H1 (cell line): ENCODE measurements around the gene OMP. TPM values are rescaled to one million over a fixed set of nuclear protein-coding genes. Genes with fewer than 3 reads are reported as not detected.
A peak's percentile ranks its signal among the peaks of the same experiment; 100 is the strongest.

Experiments used
- CTCF ChIA-PET: fragments of 300-600 bp; sonication (Branson Sonifier 250); formaldehyde crosslinking; loops from one replicate; lab custom pipeline; 2021; ENCODE audit not compliant: partially characterized antibody; lab: Charles Lee
- POLR2A ChIA-PET: fragments of 300-600 bp; sonication (Branson Sonifier 250); formaldehyde crosslinking; loops from one replicate; lab custom pipeline; 2021; ENCODE audit warnings: inconsistent platforms; ENCODE audit not compliant: partially characterized antibody; lab: Charles Lee
- DNase-seq, 2 experiments: peaks; one replicate each; pipeline versions ENCODE4 v3.0.0 to v3.0.0-alpha.2; 2010 to 2022; ENCODE audit warnings: low spot score in 2 of 2, low read depth in 1 of 2, mixed read lengths in 1 of 2
- FAIRE-seq: peaks from 2 replicates; lab custom pipeline; 2011; peaks lifted over from hg19 to GRCh38; lab: Jason Lieb, UNC
- H2AFZ ChIP-seq: 2 replicates; pipeline ENCODE4 v1.8.1; 2012; ENCODE audit warnings: low read length, inconsistent platforms
- H2AK5ac ChIP-seq: 2 replicates; pipeline ENCODE4 v1.6.1; 2013; ENCODE audit warnings: low read depth, low read length
- H2BK120ac ChIP-seq: replicated peaks from 2 replicates; pipeline ENCODE3; 2013; ENCODE audit warnings: low read depth, low read length, inconsistent platforms
- H2BK12ac ChIP-seq: 2 replicates; pipeline ENCODE4 v1.6.1; 2013; ENCODE audit warnings: low read depth, low read length
- H2BK15ac ChIP-seq: 2 replicates; pipeline ENCODE4 v1.6.1; 2013; ENCODE audit warnings: low read length
- H2BK20ac ChIP-seq: 2 replicates; pipeline ENCODE4 v1.6.1; 2013; ENCODE audit warnings: low read length
- H2BK5ac ChIP-seq: 2 replicates; pipeline ENCODE4 v1.6.1; 2013; ENCODE audit warnings: low read depth, low read length
- H3K14ac ChIP-seq: 2 replicates; pipeline ENCODE4 v1.6.1; 2013; ENCODE audit warnings: inconsistent platforms; ENCODE audit not compliant: insufficient read length
- H3K18ac ChIP-seq: 2 replicates; pipeline ENCODE4 v1.6.1; 2013; ENCODE audit warnings: low read length; ENCODE audit errors: extremely low read depth
- H3K23ac ChIP-seq: 2 replicates; pipeline ENCODE4 v1.6.1; 2013; ENCODE audit warnings: inconsistent platforms; ENCODE audit not compliant: insufficient read length
- H3K23me2 ChIP-seq: 2 replicates; pipeline ENCODE4 v1.6.1; 2013; ENCODE audit warnings: low read depth, low read length
- H3K27ac ChIP-seq: 2 replicates; pipeline ENCODE4 v1.6.1; 2011; ENCODE audit warnings: low read depth, low read length, inconsistent platforms
- H3K27me3 ChIP-seq, 4 experiments: replicated peaks in 1 of 4; 1 replicate in 1 of 4; 2 replicates in 3 of 4; pipeline versions ENCODE4 v1.6.1 to v1.8.1; 2011 to 2013; ENCODE audit warnings: low read length in 3 of 4, mild to moderate bottlenecking in 3 of 4, inconsistent platforms in 2 of 4, mixed read lengths in 2 of 4, moderate library complexity in 1 of 4; ENCODE audit not compliant: control insufficient read depth in 3 of 4, insufficient read depth in 3 of 4; ENCODE audit errors: extremely low read depth in 1 of 4
- H3K36me3 ChIP-seq, 4 experiments: 2 replicates each; pipeline versions ENCODE4 v1.6.1 to v1.8.1; 2011 to 2013; ENCODE audit warnings: mild to moderate bottlenecking in 4 of 4, low read length in 3 of 4, moderate library complexity in 2 of 4, control low read depth in 1 of 4, inconsistent platforms in 1 of 4; ENCODE audit not compliant: insufficient read depth in 4 of 4, control insufficient read depth in 2 of 4
- H3K4ac ChIP-seq: replicated peaks from 2 replicates; pipeline ENCODE3; 2013; ENCODE audit warnings: low read length, low read depth, mixed read lengths, inconsistent platforms; ENCODE audit not compliant: insufficient read length
- H3K4me1 ChIP-seq, 4 experiments: replicated peaks in 1 of 4; 1 replicate in 1 of 4; 2 replicates in 3 of 4; pipeline versions ENCODE4 v1.6.1 to v1.8.1; 2011 to 2013; ENCODE audit warnings: low read length in 3 of 4, inconsistent platforms in 2 of 4, mixed read lengths in 1 of 4; ENCODE audit not compliant: insufficient read depth in 4 of 4, control insufficient read depth in 3 of 4
- H3K4me2 ChIP-seq, 2 experiments: 2 replicates each; pipeline versions ENCODE4 v1.6.1 to v1.8.1; 2011 to 2013; ENCODE audit warnings: low read depth in 2 of 2, low read length in 2 of 2, control low read depth in 1 of 2, inconsistent platforms in 1 of 2, mild to moderate bottlenecking in 1 of 2; ENCODE audit not compliant: insufficient read depth in 1 of 2
- H3K4me3 ChIP-seq, 4 experiments: fragments of 200-600, 300-600 bp in 1 of 4; sonication (generic), shearing (Covaris generic), sonication (Bioruptor Twin) in 1 of 4; 2 replicates each; pipeline versions ENCODE4 v1.5.1 to v1.8.1; 2011 to 2016; ENCODE audit warnings: low read length in 4 of 4, low read depth in 3 of 4, control low read depth in 2 of 4, inconsistent platforms in 2 of 4, mild to moderate bottlenecking in 2 of 4, mixed read lengths in 1 of 4, moderate library complexity in 1 of 4; ENCODE audit not compliant: insufficient read depth in 2 of 4; ENCODE audit errors: extremely low read depth in 1 of 4
- H3K56ac ChIP-seq: replicated peaks from 2 replicates; pipeline ENCODE3; 2013; ENCODE audit warnings: low read depth, mild to moderate bottlenecking, mixed read lengths, low read length, inconsistent platforms; ENCODE audit not compliant: insufficient read length
- H3K79me1 ChIP-seq: 2 replicates; pipeline ENCODE4 v1.6.1; 2013; ENCODE audit warnings: low read depth, low read length, control low read depth
- H3K79me2 ChIP-seq, 2 experiments: 2 replicates each; pipeline versions ENCODE4 v1.6.1 to v1.8.1; 2012 to 2013; ENCODE audit warnings: low read length in 2 of 2, mild to moderate bottlenecking in 2 of 2, inconsistent platforms in 1 of 2; ENCODE audit not compliant: insufficient read depth in 2 of 2, control insufficient read depth in 1 of 2
- H3K9ac ChIP-seq, 4 experiments: replicated peaks in 1 of 4; 1 replicate in 1 of 4; 2 replicates in 3 of 4; pipeline versions ENCODE4 v1.6.1 to v1.8.1; 2011 to 2013; ENCODE audit warnings: low read depth in 3 of 4, low read length in 3 of 4, control low read depth in 2 of 4, mild to moderate bottlenecking in 2 of 4, moderate library complexity in 2 of 4, inconsistent platforms in 1 of 4; ENCODE audit errors: extremely low read depth in 1 of 4
- H3K9me3 ChIP-seq, 2 experiments: 2 replicates each; pipeline versions ENCODE4 v1.6.1 to v1.8.1; 2012 to 2013; ENCODE audit warnings: mild to moderate bottlenecking in 2 of 2, moderate library complexity in 2 of 2, control low read depth in 1 of 2, inconsistent platforms in 1 of 2, low read depth in 1 of 2, low read length in 1 of 2, mixed read lengths in 1 of 2; ENCODE audit not compliant: insufficient read depth in 2 of 2
- H4K20me1 ChIP-seq, 2 experiments: replicated peaks in 1 of 2; 2 replicates each; pipeline versions ENCODE3 to v1.8.1; 2011 to 2013; ENCODE audit warnings: inconsistent platforms in 2 of 2, low read length in 2 of 2, mild to moderate bottlenecking in 1 of 2; ENCODE audit not compliant: insufficient read depth in 2 of 2, control insufficient read depth in 1 of 2
- H4K5ac ChIP-seq: 2 replicates; pipeline ENCODE4 v1.6.1; 2013; ENCODE audit warnings: low read length, low read depth, mixed read lengths, inconsistent platforms; ENCODE audit not compliant: insufficient read length
- H4K8ac ChIP-seq: 2 replicates; pipeline ENCODE4 v1.8.0; 2013; ENCODE audit warnings: mild to moderate bottlenecking, moderate library complexity, low read length, inconsistent platforms; ENCODE audit not compliant: insufficient read depth; ENCODE audit errors: extremely low read depth
- H4K91ac ChIP-seq: replicated peaks from 2 replicates; pipeline ENCODE3; 2013; ENCODE audit warnings: low read length, mixed read lengths, inconsistent platforms; ENCODE audit not compliant: insufficient read length
- HDAC6 ChIP-seq: IDR thresholded peaks from one replicate; pipeline ENCODE4 v1.7.1; 2012; ENCODE audit warnings: low read depth, mild to moderate bottlenecking, inconsistent platforms, low read length, moderate library complexity
- JUND ChIP-seq: IDR thresholded peaks from 2 replicates; pipeline ENCODE4 v1.6.1; 2011; ENCODE audit warnings: mild to moderate bottlenecking, improper control_type of control experiment, low read length
- KDM1A ChIP-seq: fragments of 200-600, 300-600 bp; sonication (generic); IDR thresholded peaks from 2 replicates; pipeline ENCODE4 v1.7.1; 2016; ENCODE audit warnings: mild to moderate bottlenecking, low read length, borderline replicate concordance
- SIN3A ChIP-seq, 2 experiments: IDR thresholded peaks in 1 of 2; conservative IDR thresholded peaks in 1 of 2; 2 replicates each; pipeline ENCODE4 v1.6.1; 2011 to 2012; ENCODE audit warnings: low read length in 2 of 2, improper control_type of control experiment in 1 of 2, low read depth in 1 of 2, mild to moderate bottlenecking in 1 of 2
- TBP ChIP-seq: IDR thresholded peaks from 2 replicates; pipeline ENCODE4 v1.6.1; 2011; ENCODE audit warnings: low read depth, low read length, improper control_type of control experiment
- TEAD4 ChIP-seq: IDR thresholded peaks from 2 replicates; pipeline ENCODE4 v1.6.1; 2012; ENCODE audit warnings: low read depth, low read length, inconsistent platforms, mixed read lengths
- WGBS, 2 experiments: shearing (Covaris generic) in 1 of 2; methylation state at CpG; one replicate each; pipeline versions ENCODE4 v1.1.6 to v1.1.7; 2013 to 2015; ENCODE audit warnings: low lambda C conversion rate in 2 of 2, mixed read lengths in 2 of 2, inconsistent platforms in 1 of 2, low coverage in 1 of 2, missing lambda C conversion rate in 1 of 2; ENCODE audit not compliant: insufficient replicate concordance in 2 of 2, insufficient coverage in 1 of 2, insufficient read length in 1 of 2; ENCODE audit errors: extremely low coverage in 1 of 2, missing lambda C conversion rate in 1 of 2; 5-methylcytosine and 5-hydroxymethylcytosine counted together
- polyA plus RNA-seq, 7 experiments: library from polyadenylated mRNA; depleted of rRNA in 3 of 7; stranded (reverse) in 5 of 7; unstranded in 2 of 7; fragments of >200 nt in 5 of 7; fragments of 200-250 nt in 2 of 7; gene quantifications; 1 replicate in 5 of 7; 2 replicates in 1 of 7; 4 replicates in 1 of 7; pipeline versions ENCODE4 v1.2.1 to v1.2.3, GENCODE V29; 2011 to 2013; ENCODE audit warnings: missing spikeins in 2 of 7, mixed read lengths in 2 of 7
- total RNA-seq: library from RNA; stranded (reverse); fragmentation: NEBNext Ultra II Directional; extraction: Animal tissue kit (Norgen Biotek cat#: 25700); gene quantifications from 2 replicates; pipeline ENCODE4 v1.2.1, GENCODE V29; 2021

OMP gene
- total and polyA plus RNA-seq, 2 of the 8 experiments (the other 6 are each of a cell fraction or from before 2014, with no cell fraction given), result not detected

DNA sequence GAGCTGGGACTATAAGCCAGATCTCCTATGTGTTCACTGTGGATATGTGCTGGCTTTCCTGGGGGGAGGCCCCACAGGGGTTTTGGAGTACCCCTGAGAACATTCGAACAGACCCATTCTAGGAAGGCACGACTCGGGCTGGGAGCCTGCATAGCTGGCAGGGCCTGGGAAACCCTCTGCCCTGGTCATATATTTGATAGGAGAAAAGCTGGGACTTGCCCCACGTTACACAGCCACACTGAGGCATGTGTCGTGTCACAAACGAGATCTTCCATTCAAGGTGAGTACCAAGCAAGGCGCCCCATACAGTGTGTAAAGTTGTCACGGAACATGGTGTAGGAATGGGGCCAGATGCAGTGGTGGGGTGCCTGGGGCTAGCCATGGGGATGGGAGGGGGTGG lies 36.6 kb downstream of the OMP start:
- no peaks in the 10 kb centered on the region for H4K20me1 ChIP-seq
- no peak overlapping the region for H3K23ac ChIP-seq
- FAIRE-seq (no peak), DNase-seq (no peak)
- WGBS, 2 experiments, result 95% methylated on average over 8 of the region's 8 CpGs; no CpG with 5 or more reads in 1 of the 2 experiments
- H4K91ac ChIP-seq, result no peak overlapping the region
- H3K4ac ChIP-seq, result no peak overlapping the region
- ChIA-PET CTCF (interaction anchor here (0.6 to 6.0 kb wide), 4 partner anchors 11 to 495 kb away, joined by 3 to 48 read pairs (median 24); partner anchors contain the start of gene MYO7A), POLR2A (interaction anchor here (0.7 to 1.2 kb wide), 3 partner anchors 35 to 76 kb away, joined by 3 to 6 read pairs (median 3); no protein-coding TSS in a partner anchor)
- no peak for TF ChIP-seq SIN3A (conservative IDR thresholded peaks at IDR 0.05 in 1 of 2, IDR thresholded peaks at IDR 0.05 in 1 of 2; ENCODE audit: low read depth in 1 of 2, low read length in 2 of 2)
- no peak for TF ChIP-seq TBP
- TF ChIP-seq TEAD4, result no peak
- TF ChIP-seq HDAC6, result no peak
- TF ChIP-seq KDM1A, result no peak
- TF ChIP-seq JUND, result no peak
- no peak overlapping the region for H4K5ac ChIP-seq
- H3K56ac ChIP-seq, result no peak overlapping the region
- no peaks in the 10 kb centered on the region for H3K9me3 ChIP-seq
- H3K4me1 ChIP-seq, result peaks cover 0 to 9% (median 2%) of the 10 kb centered on the region in 4 experiments; a peak in 4 of 7 replicates
- no peak overlapping the region; the same call in 1 of the 2 replicates for H4K8ac ChIP-seq
- H2BK5ac ChIP-seq, result no peak overlapping the region
- no peak overlapping the region for H2BK120ac ChIP-seq
- no peak overlapping the region for H3K9ac ChIP-seq
- H3K27me3 ChIP-seq, result no peaks in the 10 kb centered on the region
- H2BK15ac ChIP-seq, result no peak overlapping the region
- H3K27ac ChIP-seq, result no peak overlapping the region
- H2BK20ac ChIP-seq, result no peak overlapping the region
- no peaks in the 10 kb centered on the region for H3K79me1 ChIP-seq
- 0 out of 2 replicates have a peak overlapping the region, but pooled peaks have one; percentile 90 for H2BK12ac ChIP-seq
- no peaks in the 10 kb centered on the region for H3K23me2 ChIP-seq
- no peaks in the 10 kb centered on the region for H3K79me2 ChIP-seq
- H3K4me3 ChIP-seq, result no peak overlapping the region
- no peak overlapping the region for H3K14ac ChIP-seq
- no peaks in the 10 kb centered on the region for H3K36me3 ChIP-seq
- no peak overlapping the region for H2AK5ac ChIP-seq
- H3K18ac ChIP-seq, result no peak overlapping the region
- H2AFZ ChIP-seq, result no peak overlapping the region
- H3K4me2 ChIP-seq, result no peak overlapping the region
